Body of pancreas (tissue), 4 donors: Measurements from ENCODE around the gene NAPG. TPM values are rescaled to one million over a fixed set of nuclear protein-coding genes. Genes with fewer than 3 reads are reported as not detected.
A peak's percentile ranks its signal among the peaks of the same experiment; 100 is the strongest.

Source experiments
- ATAC-seq: fragments of 150-250 bp; one replicate; pipeline ENCODE4 v1.9.1; 2016
- DNase-seq, 4 donors: peaks; one replicate each; pipeline ENCODE4 v3.0.0-alpha.2; 2019
- H3K27ac ChIP-seq, 4 donors: fragments of 200-600 bp; sonication (generic); 1 replicate in 3 of 4; 2 replicates in 1 of 4; pipeline versions ENCODE4 v1.5.1 to v1.6.1; 2016 to 2019; ENCODE audit warnings: mild to moderate bottlenecking in 1 of 4, mixed read lengths in 1 of 4, moderate library complexity in 1 of 4
- H3K27me3 ChIP-seq, 2 donors: fragments of 200-600 bp; sonication (generic); one replicate each; pipeline ENCODE4 v1.6.0; 2016; ENCODE audit warnings: mild to moderate bottlenecking in 1 of 2
- H3K36me3 ChIP-seq, 2 donors: fragments of 200-600 bp; sonication (generic); replicated peaks in 1 of 2; 2 replicates each; pipeline ENCODE4 v1.5.1; 2016; ENCODE audit warnings: low read depth in 2 of 2; ENCODE audit not compliant: insufficient read depth in 1 of 2
- H3K4me1 ChIP-seq: fragments of 200-600 bp; sonication (generic); one replicate; pipeline ENCODE4 v1.6.0; 2016
- H3K4me3 ChIP-seq, 2 donors: fragments of 200-600 bp; sonication (generic); 1 replicate in 1 of 2; 2 replicates in 1 of 2; pipeline ENCODE4 v1.5.1; 2016 to 2019
- H3K9me3 ChIP-seq, 3 donors: fragments of 200-600 bp; sonication (generic); 1 replicate in 2 of 3; 2 replicates in 1 of 3; pipeline ENCODE4 v1.5.1; 2016
- CTCF ChIP-seq, 7 experiments: fragments of 450-650 bp in 4 of 7; fragments of 200-600 bp in 3 of 7; sonication (generic) in 3 of 7; IDR thresholded peaks; one replicate each; pipeline ENCODE4 v1.5.1; 2016 to 2019; ENCODE audit warnings: antibody characterized with exemption in 7 of 7
- POLR2A ChIP-seq, 3 donors: fragments of 450-650 bp; IDR thresholded peaks; one replicate each; pipeline ENCODE4 v1.6.1; 2016; ENCODE audit warnings: antibody characterized with exemption in 3 of 3, mild to moderate bottlenecking in 2 of 3
- WGBS, 2 donors: methylation state at CpG; one replicate each; pipeline ENCODE4 v1.1.5; 2017; 5-methylcytosine and 5-hydroxymethylcytosine counted together
- intact Hi-C: fragments of 100-400 bp; cut with DNase I; formaldehyde crosslinking; loops from one replicate; pipeline ENCODE4 v1.15.1; 2023
- total RNA-seq, 2 donors: library from RNA; depleted of rRNA; stranded (reverse); fragments of >200 nt; gene quantifications; one replicate each; pipeline ENCODE4 v1.1.0, GENCODE V29; 2016

Gene NAPG
- total RNA-seq, 2 donors from 2014 or later, result 22.4 to 27.5 TPM

- WGBS, 2 donors, result 68 to 78% methylated on average over 2 of the region's 2 CpGs
- no peaks in the 10 kb centered on the region for H3K27me3 ChIP-seq
- no peaks in the 10 kb centered on the region for H3K36me3 ChIP-seq
- H3K9me3 ChIP-seq, result no peaks in the 10 kb centered on the region
- no peak overlapping the region for H3K4me3 ChIP-seq
- no peak for TF ChIP-seq CTCF (IDR thresholded peaks at IDR 0.05)
- TF ChIP-seq POLR2A (IDR thresholded peaks at IDR 0.05), result no peak
- ATAC-seq (no peak), DNase-seq (no peak)
- intact Hi-C loops, result loop anchor here (5.0 kb wide), 1 partner anchor 549 kb away; no protein-coding TSS in a partner anchor
- H3K4me1 ChIP-seq, result peaks cover 19% of the 10 kb centered on the region
- H3K27ac ChIP-seq, result no peak overlapping the region
These were observed 9.7 kb upstream of the NAPG start for GRCh38 chr18:10516078-10516477.

- intact Hi-C loops, result loop anchor here (5.0 kb wide), 1 partner anchor 551 kb away; no protein-coding TSS in a partner anchor
- H3K27ac ChIP-seq, result peak overlapping the region in 2 of 4 donors; percentile 8 to 22
- peak; percentile 49 for ATAC-seq
- H3K4me3 ChIP-seq, result no peak overlapping the region
- peaks cover 19% of the 10 kb centered on the region for H3K4me1 ChIP-seq
- no peaks in the 10 kb centered on the region for H3K27me3 ChIP-seq
- 33 to 41% methylated on average over 12 of the region's 12 CpGs for WGBS, 2 donors
- no peaks in the 10 kb centered on the region for H3K36me3 ChIP-seq
- TF ChIP-seq CTCF (IDR thresholded peaks at IDR 0.05) (peak in 4 of 7 experiments; percentile 30 to 40 (median 34)), POLR2A (IDR thresholded peaks at IDR 0.05) (no peak)
- peak; percentile 29 to 49 (median 36) for DNase-seq
- no peaks in the 10 kb centered on the region for H3K9me3 ChIP-seq
These were observed 7.1 kb upstream of the NAPG start for GRCh38 chr18:10518595-10519255.

- Histone ChIP-seq H3K9me3 (no peaks in the 10 kb centered on the region), H3K4me3 (no peak overlapping the region), H3K27me3 (no peaks in the 10 kb centered on the region), H3K4me1 (peaks cover 22% of the 10 kb centered on the region), H3K27ac (peak overlapping the region in 2 of 4 donors; percentile 8 to 22), H3K36me3 (no peaks in the 10 kb centered on the region)
- 27 to 66% methylated on average over 2 of the region's 2 CpGs for WGBS, 2 donors
- TF ChIP-seq POLR2A (IDR thresholded peaks at IDR 0.05), result no peak
- TF ChIP-seq CTCF (IDR thresholded peaks at IDR 0.05), result no peak
- intact Hi-C loops, result loop anchor here (5.0 kb wide), 1 partner anchor 552 kb away; no protein-coding TSS in a partner anchor
- no peak for ATAC-seq
- DNase-seq, result no peak
These were observed 6.5 kb upstream of the NAPG start for GRCh38 chr18:10519366-10519765.

- Histone ChIP-seq H3K27ac (peak overlapping the region in 1 of 4 donors; percentile 19), H3K4me1 (peaks cover 31% of the 10 kb centered on the region), H3K27me3 (no peaks in the 10 kb centered on the region), H3K36me3 (no peaks in the 10 kb centered on the region), H3K9me3 (no peaks in the 10 kb centered on the region), H3K4me3 (no peak overlapping the region)
- TF ChIP-seq POLR2A (IDR thresholded peaks at IDR 0.05) (no peak), CTCF (IDR thresholded peaks at IDR 0.05) (peak; percentile 64 to 92 (median 90))
- peak; percentile 83 for ATAC-seq
- intact Hi-C loops, result loop anchor here (5.0 kb wide), 1 partner anchor 553 kb away; no protein-coding TSS in a partner anchor
- 15% methylated on average over 17 of the region's 17 CpGs for WGBS, 2 donors
- peak; percentile 86 to 91 (median 90) for DNase-seq
These were observed 5.6 kb upstream of the NAPG start for GRCh38 chr18:10519999-10520935.
